Hematopoietic multipotent progenitor cell treated with erythropoietin and hydrocortisone succinate and interleukin-3 and kit ligand, for 4 days (in vitro differentiated cells): ENCODE results near the gene SH2D3A.
"Not testable (repeated sequence)": the region's sequence is repeated elsewhere in the genome, so short reads cannot be mapped to it uniquely, and the experiment has no call there.

Experiments used
- DNase-seq: peaks from one replicate; pipeline ENCODE4 v3.0.0-alpha.2; 2015

The SH2D3A gene

DNA sequence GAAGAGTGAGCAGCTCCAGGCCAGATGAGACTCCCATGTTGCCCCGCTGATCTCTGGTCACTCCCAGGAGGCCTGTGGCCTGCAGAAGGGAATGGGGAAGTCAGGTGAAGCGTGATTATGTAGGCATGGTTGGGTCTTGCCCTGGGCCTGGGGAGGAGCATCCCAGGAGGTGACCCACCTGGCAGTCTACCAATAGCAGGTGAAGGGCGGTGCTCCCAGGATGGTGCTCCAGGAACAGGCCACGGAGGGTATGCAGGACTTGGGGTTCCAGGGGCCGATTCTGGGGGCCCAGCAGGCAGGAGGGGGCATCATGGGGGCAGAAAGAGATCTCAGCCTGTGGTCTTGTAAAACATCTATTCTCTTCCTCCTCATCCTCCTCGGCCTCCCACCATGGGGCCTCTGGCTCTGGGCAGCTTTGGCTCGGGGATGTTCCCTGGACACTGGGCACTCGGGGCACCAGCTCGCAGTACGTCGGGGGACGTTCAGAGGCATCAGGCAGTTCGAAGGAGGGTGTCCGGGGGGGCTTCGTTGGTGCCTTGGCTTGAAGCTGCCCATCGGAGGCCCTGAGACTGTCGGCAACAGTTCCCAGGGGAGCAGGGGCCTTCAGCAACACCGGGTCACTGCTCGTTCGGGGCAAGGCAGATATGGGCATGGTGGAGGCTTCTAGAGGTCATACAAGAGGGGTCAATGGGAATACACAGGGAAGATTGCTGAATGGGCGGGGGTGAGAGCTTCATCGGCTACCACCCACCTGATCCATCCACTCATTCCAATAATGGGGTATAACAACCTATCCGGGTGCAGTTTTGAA is 12.4 kb downstream of the SH2D3A start:
- no peak for DNase-seq

GRCh38 chr19:6754136-6754535 is 13.1 kb downstream of the SH2D3A start:
- no peak for DNase-seq

- peak; percentile 98 for DNase-seq
These were observed 13.8 kb downstream of the SH2D3A start for GRCh38 chr19:6753178-6754031.

- DNase-seq = no peak
These were observed 14.7 kb downstream of the SH2D3A start for GRCh38 chr19:6752256-6753177.

GRCh38 chr19:6751189-6751588 is 16.0 kb downstream of the SH2D3A start:
- DNase-seq = no peak

DNA sequence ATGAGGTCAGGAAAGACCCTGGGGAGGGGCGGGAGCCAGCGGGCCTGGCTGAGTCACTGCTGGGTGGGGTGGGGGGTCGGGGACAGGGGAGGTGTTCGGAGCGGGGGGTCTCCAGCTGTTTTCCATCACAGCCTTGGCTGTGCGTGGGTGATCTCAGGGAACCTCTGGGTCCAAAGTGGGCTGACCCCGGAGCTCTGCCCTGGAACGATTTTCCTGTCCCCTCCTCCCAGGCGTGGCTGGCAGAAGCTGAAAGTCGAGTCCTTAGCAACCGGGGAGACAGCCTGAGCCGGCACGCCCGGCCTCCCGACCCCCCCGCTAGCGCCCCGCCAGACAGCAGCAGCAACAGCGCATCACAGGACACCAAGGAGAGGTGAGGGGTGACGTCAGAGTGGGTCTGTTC is 17.2 kb downstream of the SH2D3A start:
- DNase-seq = no peak

- not testable (repeated sequence) for DNase-seq
These were observed 18.7 kb downstream of the SH2D3A start for GRCh38 chr19:6748543-6748942.

DNA sequence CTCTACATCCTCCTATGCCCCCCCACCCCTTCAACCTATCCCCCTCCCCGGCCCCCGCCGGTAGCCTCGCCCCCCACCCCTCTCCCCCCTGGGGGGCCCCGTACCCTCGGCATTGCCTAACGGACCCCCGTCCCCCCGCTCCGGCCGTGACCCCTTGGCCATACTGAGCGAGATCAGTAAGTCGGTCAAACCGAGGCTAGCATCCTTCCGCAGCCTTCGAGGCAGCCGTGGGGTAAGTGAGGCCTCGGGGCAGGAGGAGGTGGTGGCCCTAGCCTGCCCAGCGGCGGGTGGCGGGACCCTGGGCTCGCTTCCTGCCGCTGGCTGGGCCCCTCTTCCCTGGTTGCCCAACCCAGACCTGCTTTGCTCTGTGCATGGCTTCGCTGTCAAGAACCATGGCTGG is 21.3 kb downstream of the SH2D3A start:
- no peak for DNase-seq

DNA sequence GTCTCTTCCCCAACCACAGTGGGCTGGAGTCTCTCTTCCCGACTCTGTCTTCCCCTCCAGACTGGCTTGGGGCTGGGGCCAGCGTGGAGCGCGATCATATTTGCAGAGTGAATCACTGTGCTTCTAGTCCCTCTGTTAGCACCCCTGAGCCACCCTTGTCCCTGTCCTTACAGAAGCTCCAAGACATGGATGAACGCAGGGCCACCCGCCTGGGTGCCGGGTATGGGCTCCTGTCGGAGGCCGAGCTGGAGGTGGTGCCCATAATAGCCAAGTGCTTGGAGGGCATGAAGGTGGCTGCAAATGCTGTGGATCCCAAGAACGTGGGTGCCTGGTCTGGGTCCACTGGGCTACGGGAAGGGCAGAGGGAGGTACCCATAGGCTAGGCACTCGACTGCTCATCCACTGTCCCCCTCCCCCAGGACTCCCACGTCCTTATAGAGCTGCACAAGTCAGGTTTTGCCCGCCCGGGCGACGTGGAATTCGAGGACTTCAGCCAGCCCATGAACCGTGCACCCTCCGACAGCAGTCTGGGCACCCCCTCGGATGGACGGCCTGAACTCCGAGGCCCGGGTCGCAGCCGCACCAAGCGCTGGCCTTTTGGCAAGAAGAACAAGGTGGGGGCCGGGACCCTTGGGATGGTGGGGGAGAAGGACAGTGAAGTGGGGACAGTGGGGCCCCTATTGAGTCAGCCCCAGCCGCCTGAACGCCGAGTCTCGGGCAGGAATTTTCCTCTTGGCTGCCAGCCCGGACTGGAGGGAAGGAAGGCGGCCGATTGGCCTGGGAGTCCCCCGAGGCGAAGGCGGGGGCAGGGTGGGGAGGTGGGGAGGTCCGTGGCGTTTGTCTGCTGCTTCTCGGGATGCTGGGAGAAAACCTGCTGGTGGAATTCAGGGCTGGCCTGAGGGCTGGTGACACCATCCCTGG is 22.6 kb downstream of the SH2D3A start:
- DNase-seq = no peak

DNA sequence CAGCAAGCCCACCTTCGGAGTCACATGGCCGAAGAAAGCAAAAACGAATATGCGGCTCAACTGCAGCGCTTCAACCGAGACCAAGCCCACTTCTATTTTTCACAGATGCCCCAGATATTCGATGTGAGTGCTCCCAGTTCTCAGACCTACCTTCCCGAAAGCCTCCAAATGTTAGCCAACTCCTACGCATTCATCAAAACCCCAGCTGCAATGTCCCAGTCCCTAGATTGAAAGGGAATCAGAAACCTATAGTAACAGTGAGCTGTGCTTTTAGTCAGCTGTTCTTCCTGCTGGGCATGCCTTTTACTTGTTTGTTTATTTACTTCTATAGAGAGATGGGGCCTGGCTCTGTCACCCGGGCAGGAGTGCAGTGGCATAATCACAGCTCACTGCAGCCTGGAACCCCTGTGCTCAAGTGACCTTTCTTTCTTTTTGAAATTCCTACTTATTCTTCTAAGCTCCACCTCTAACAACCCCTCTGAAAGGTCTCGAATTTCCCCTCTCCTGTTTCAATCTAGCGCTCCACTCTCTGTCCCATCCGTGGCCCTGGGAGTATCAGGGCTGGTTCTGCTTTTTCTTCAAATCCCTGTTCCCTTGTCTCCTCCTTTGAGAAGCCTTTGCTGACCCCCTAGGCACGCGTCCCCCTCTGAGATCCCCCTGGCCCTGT is 23.4 kb downstream of the SH2D3A start:
- DNase-seq = no peak

- DNase-seq = no peak
These were observed 24.2 kb downstream of the SH2D3A start for GRCh38 chr19:6743066-6743465.

DNA sequence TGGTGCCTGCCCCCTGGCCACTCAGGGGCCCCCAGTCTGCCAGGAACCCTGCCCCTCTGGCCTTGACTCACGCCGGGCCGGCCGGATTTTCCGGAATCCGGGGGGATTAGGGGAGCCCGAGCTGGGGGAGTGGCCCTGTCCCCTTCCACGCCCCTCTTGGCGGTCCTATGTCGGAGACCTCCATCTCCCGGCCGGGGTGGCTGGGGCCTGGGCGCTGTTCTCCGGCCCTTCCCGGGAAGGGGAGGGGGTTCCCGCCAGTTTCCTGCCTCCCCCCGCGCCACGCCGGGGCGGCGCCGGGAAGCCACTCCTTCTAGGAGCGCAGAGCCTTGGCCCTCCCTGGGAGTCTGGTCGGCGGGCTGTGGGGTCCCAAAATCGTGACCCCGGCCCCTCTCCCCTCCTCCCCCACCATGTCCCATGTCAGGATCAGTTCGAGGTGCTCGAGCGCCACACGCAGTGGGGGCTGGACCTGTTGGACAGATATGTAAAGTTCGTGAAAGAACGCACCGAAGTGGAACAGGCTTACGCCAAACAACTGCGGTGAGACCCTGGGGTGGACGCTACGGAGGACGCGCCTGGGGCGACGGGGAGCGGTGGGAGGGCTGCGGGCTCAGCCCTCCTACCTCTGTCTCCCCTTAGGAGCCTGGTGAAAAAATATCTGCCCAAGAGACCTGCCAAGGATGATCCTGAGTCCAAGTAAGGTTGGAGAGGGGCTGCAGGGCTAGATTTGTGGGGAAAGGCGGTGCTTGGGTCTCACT is 26.5 kb downstream of the SH2D3A start:
- DNase-seq = peak; percentile 35

- no peak for DNase-seq
These were observed 27.2 kb downstream of the SH2D3A start for GRCh38 chr19:6739883-6740588.

GRCh38 chr19:6739390-6739882 is 27.8 kb downstream of the SH2D3A start, which contains the start of gene TRIP10:
Gene TRIP10, plus strand, starts transcription at chr19:6739680. Its CDS starts 82 bp downstream, at chr19:6739762.
- peak; percentile 91 for DNase-seq

- no peak for DNase-seq
These were observed 28.3 kb downstream of the SH2D3A start for GRCh38 chr19:6738787-6739389.

DNA sequence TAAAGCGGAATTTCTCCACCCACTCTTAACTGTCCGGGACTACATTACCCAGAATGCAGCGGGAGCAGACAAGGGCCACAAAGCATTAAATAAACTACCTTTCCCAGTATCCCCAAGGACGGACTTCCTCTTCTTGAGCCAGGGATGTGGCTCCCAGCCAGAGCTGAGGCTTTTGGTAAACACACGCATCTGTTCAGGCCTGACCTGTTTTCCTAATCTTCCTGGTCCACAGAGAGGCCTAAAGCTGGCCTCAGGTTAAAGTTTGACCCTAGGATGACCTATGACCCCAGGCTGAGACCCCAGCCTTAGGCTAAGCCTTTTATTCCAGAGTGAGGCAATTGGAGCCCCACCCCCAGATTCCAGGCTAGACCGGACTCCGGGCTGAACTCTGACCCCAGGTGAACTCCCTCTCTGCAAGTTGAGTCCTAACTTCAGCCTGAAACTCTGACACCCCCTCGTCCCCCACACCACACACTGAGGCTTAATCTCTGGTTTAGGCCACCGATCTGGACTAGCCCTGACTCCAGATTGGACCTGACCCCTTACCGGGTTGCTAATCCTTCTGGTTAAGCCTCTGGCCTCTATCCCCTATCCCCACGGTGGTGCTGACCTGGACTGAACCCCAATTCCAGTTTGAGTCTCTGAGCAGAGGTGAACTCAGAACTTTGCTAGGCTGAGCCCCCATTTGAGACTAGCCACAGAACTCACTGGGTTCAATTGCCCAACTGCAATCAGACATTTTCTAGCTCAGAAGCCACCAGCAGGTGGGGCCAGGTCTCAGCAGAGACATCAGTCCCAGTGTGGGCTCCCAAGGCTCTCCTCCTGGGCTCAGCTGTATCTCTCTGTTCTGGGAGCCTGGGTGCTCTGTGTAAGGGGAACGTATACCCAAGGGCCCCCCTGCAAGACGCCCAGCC is 29.1 kb downstream of the SH2D3A start:
- peak; percentile 95 for DNase-seq

- peak; percentile 100 for DNase-seq
These were observed 29.9 kb downstream of the SH2D3A start, which contains the start of gene GPR108 for GRCh38 chr19:6737284-6737872. Gene GPR108, minus strand, starts transcription at chr19:6737580. Its CDS starts 4 bp downstream, at chr19:6737576.
